H4 (cell line): ENCODE measurements around the gene NTRK2. TPM values are rescaled to one million over a fixed set of nuclear protein-coding genes. Genes with fewer than 3 reads are reported as not detected.
A peak's percentile ranks its signal among the peaks of the same experiment; 100 is the strongest.

Experiments
- DNase-seq: peaks from one replicate; pipeline ENCODE4 v3.0.0-alpha.2; 2015; ENCODE audit warnings: low spot score
- total RNA-seq: library from RNA; depleted of rRNA; stranded (reverse); fragments of >200 nt; shearing (Covaris generic); gene quantifications from 2 replicates; pipeline ENCODE4 v1.2.3, GENCODE V29; 2014

Gene NTRK2
- total RNA-seq, 1 experiment from 2014 or later = 0.39 TPM

GRCh38 chr9:84681516-84682285 lies 12.2 kb downstream of the NTRK2 start:
- DNase-seq = no peak

- no peak for DNase-seq
These were observed 16.5 kb downstream of the NTRK2 start for GRCh38 chr9:84686068-84686467.

GRCh38 chr9:84688956-84689355 lies 19.4 kb downstream of the NTRK2 start:
- no peak for DNase-seq

- no peak for DNase-seq
These were observed 22.1 kb downstream of the NTRK2 start for GRCh38 chr9:84691634-84692033.

GRCh38 chr9:84694248-84694647 lies 24.7 kb downstream of the NTRK2 start:
- no peak for DNase-seq

- no peak for DNase-seq
These were observed 27.5 kb downstream of the NTRK2 start for GRCh38 chr9:84697042-84697441.

- DNase-seq = peak; percentile 68
These were observed 28.1 kb downstream of the NTRK2 start for GRCh38 chr9:84697509-84698114.

- no peak for DNase-seq
These were observed 28.8 kb downstream of the NTRK2 start for GRCh38 chr9:84698323-84698722.

GRCh38 chr9:84699984-84700383 lies 30.5 kb downstream of the NTRK2 start:
- no peak for DNase-seq

- DNase-seq = no peak
These were observed 32.3 kb downstream of the NTRK2 start for GRCh38 chr9:84701801-84702200.

- no peak for DNase-seq
These were observed 32.9 kb downstream of the NTRK2 start for GRCh38 chr9:84702471-84702870.

GRCh38 chr9:84703793-84704192 lies 34.3 kb downstream of the NTRK2 start:
- peak; percentile 53 for DNase-seq

- DNase-seq = no peak
These were observed 35.6 kb downstream of the NTRK2 start for GRCh38 chr9:84705128-84705527.

GRCh38 chr9:84708400-84708799 lies 38.9 kb downstream of the NTRK2 start:
- no peak for DNase-seq

GRCh38 chr9:84709056-84709455 lies 39.5 kb downstream of the NTRK2 start:
- peak; percentile 21 for DNase-seq

- peak; percentile 29 for DNase-seq
These were observed 41.3 kb downstream of the NTRK2 start for GRCh38 chr9:84710701-84711397.

- DNase-seq = peak; percentile 17
These were observed 41.9 kb downstream of the NTRK2 start for GRCh38 chr9:84711398-84711777.

GRCh38 chr9:84711936-84712335 lies 42.4 kb downstream of the NTRK2 start:
- peak; percentile 91 for DNase-seq

GRCh38 chr9:84716217-84716616 lies 46.7 kb downstream of the NTRK2 start:
- DNase-seq = no peak

- no peak for DNase-seq
These were observed 48.9 kb downstream of the NTRK2 start for GRCh38 chr9:84718476-84718875.

GRCh38 chr9:84722388-84722989 lies 53.0 kb downstream of the NTRK2 start:
- DNase-seq = no peak

- no peak for DNase-seq
These were observed 53.9 kb downstream of the NTRK2 start for GRCh38 chr9:84723426-84723825.

GRCh38 chr9:84731696-84732095 lies 62.2 kb downstream of the NTRK2 start:
- no peak for DNase-seq
